GM18858 (cell line): ENCODE data around the gene MTF2.

ENCODE experiments used
- ATAC-seq: cut with Tn5 transposase; IDR thresholded peaks from one replicate; pipeline ENCODE4 v1.9.1; 2021; ENCODE audit not compliant: unreplicated experiment

MTF2 gene

DNA sequence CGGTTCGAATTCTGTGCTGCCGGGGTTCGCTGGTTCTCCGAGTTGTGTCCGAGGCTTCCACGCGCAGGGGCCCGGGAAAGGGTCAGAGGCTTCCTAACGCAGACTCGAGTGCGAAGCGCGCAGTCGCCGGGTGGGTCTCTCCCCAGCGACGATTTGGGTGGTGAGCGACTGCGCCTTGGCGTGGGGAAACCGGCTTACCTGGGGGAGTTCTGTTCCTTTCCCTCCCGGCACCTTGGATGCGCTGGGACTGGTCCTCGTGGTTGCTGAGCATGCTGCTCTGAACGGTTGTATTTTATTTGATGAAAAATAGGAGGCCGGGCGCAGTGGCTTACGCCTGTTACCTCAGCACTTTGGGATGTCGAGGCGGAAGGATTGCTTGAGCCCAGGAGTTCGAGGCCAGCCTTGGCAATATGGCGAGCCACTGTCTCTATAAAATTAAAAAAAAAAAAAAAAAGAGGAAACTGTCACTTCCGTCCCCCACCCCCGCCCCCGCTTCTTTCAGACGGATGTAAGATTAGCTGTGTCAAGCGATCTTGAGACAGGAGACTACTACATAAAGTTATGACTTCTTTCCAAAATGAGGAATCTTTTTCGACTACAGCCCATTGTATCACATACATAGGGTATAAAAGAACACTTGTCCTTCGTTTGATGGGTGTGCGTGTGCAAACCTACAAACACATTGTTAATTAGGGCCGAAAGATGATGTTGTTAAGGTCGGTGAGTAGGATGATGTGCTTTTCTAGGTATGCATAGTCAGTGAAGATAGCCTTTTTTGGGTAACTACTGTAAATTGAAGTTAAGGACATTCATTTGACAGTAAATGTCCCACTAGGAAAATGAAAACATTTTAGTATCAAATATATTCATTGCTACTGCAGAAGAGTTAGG, 101.9 kb downstream of the MTF2 start, which contains the start of gene CCDC18:
CCDC18 (plus strand) TSS at position 2 of the 891 bp plus-strand sequence. CDS start 2,638 bp downstream, outside the sequence.
- no peak for ATAC-seq

DNA sequence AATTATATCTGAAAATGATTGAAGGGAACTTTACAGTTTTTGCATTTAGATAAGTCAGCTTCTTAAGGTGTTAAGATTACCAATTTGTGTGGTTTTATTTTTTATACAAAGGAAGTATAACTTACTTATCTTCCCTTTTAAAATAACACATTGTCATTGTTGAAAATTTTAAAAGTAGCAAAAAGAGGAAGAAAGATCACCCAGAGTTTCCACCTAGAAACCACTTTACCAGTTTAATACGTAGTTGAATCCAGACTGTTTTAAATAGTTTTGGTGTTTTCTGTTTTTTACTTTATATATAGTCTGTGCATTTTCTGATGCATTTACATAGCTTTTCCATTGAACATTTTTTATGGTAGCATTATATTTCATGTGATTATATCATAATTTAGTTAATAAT, 107.6 kb downstream of the MTF2 start:
- no peak for ATAC-seq
